ENCODE measurements around the gene KCNMB4. TPM values are rescaled to one million over a fixed set of nuclear protein-coding genes. Genes with fewer than 3 reads are reported as not detected.

Gene KCNMB4
- total RNA-seq, 3 donors from 2014 or later: 0.98 to 1.5 (median 1.4) TPM

DNA sequence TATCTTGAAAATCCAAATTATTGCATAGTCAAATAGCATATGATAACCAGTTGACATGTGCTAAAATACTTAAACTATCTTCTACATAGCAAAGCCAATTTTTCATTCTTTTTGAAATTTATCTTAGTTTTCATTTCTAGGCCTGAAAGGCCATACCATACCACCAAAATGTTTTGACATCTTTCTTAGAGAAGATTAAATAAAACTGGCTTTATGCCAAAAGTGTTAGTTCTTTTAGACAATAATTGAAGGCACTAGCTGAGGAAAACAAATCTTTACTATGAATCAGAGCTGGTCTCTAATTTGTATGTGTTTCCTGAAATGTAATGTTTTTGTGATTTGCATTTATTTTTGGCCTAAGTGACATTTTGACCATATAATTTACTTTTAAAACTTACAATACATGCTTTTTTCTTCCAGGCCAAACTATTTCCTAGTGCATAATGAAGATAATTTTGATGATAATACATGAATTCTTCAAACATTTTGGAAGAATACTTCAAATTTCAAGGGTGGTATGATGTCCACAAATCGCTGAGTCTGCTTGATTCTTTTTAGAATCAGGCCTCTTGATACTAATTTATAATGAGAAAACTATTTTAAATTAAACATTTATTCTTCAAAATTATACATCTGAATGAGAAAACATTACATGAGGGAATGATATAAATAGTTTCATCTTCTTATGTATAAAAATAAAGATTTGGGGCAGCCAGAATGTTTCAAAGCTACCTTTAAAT, 6.5 kb upstream of the KCNMB4 start:
- TF ChIP-seq POLR2AphosphoS5 (IDR thresholded peaks at IDR 0.05): no peak
- TF ChIP-seq CTCF (IDR thresholded peaks at IDR 0.05): no peak
- no peak for TF ChIP-seq POLR2A (IDR thresholded peaks at IDR 0.05)
- H3K27ac ChIP-seq: no peak overlapping the region
- H3K36me3 ChIP-seq: no peaks in the 10 kb centered on the region
- no peak overlapping the region for H3K4me3 ChIP-seq
- no peaks in the 10 kb centered on the region for H3K4me1 ChIP-seq
- no peak for DNase-seq (ENCODE audit: low spot score in 2 of 2)
- no peaks in the 10 kb centered on the region for H3K27me3 ChIP-seq
- no peaks in the 10 kb centered on the region for H3K9me3 ChIP-seq
- intact Hi-C loops (cut with DNase I; ENCODE audit: low total_unique reads): loop anchor here (5.0 kb wide), 1 partner anchor 668 kb away; no protein-coding TSS in a partner anchor

GRCh38 chr12:70360218-70360617, 5.9 kb upstream of the KCNMB4 start:
- intact Hi-C loops (cut with DNase I; ENCODE audit: low total_unique reads): no loop called here

DNA sequence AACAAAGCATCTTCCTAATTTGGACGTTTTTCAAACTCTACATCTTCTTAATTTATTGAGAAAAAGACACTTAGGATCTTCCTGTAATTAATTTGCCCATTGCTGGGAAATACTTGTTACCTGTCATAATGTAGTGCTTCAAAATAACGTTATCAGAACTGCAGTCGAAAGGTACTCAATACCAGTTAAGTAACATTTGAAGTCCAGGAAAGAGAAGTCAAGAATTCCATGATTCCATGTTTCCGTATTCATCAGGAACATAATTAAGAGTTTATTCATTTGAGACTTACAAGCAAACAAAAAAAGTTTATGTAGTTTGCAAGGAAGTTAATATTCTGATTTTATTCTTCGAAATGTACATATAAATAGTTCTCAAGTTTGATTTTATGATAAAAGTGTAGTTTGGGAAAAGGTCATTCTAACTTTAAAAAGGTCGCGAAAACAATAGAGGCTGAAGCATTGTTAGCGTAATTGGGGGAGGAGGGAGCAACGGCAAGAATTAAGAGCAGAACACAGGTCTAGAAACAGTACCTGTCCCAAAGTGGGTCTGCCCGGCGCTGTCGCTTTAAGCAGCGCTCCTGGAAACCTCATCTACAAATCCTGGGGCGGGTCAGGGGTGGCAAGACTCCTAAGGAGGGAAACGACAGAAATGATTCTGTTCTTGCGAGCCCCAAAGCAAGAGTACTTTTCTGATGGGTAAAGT, 1.2 kb upstream of the KCNMB4 start:
- intact Hi-C loops (cut with DNase I; ENCODE audit: low total_unique reads): no loop called here
- H3K4me3 ChIP-seq: peak overlapping the region; percentile 71 to 88 (median 79)
- no peak for TF ChIP-seq CTCF (IDR thresholded peaks at IDR 0.05)
- TF ChIP-seq POLR2AphosphoS5 (IDR thresholded peaks at IDR 0.05): no peak
- TF ChIP-seq POLR2A (IDR thresholded peaks at IDR 0.05): no peak
- H3K27me3 ChIP-seq: no peaks in the 10 kb centered on the region
- H3K36me3 ChIP-seq: no peaks in the 10 kb centered on the region
- DNase-seq (ENCODE audit: low spot score in 2 of 2): no peak
- no peak overlapping the region for H3K27ac ChIP-seq
- no peaks in the 10 kb centered on the region for H3K9me3 ChIP-seq
- H3K4me1 ChIP-seq: peaks cover 0 to 8% of the 10 kb centered on the region in 2 donors

More at GRCh38 chr12:70360218-70360617, 5.9 kb upstream of the KCNMB4 start:
- no peaks in the 10 kb centered on the region for H3K27me3 ChIP-seq
- H3K4me1 ChIP-seq: peaks cover 0 to 4% of the 10 kb centered on the region in 2 donors
- H3K4me3 ChIP-seq: no peak overlapping the region
- H3K27ac ChIP-seq: no peak overlapping the region
- no peak for TF ChIP-seq POLR2AphosphoS5 (IDR thresholded peaks at IDR 0.05)
- TF ChIP-seq POLR2A (IDR thresholded peaks at IDR 0.05): no peak
- TF ChIP-seq CTCF (IDR thresholded peaks at IDR 0.05): no peak
- no peaks in the 10 kb centered on the region for H3K9me3 ChIP-seq
- no peak for DNase-seq (ENCODE audit: low spot score in 2 of 2)
- no peaks in the 10 kb centered on the region for H3K36me3 ChIP-seq

DNA sequence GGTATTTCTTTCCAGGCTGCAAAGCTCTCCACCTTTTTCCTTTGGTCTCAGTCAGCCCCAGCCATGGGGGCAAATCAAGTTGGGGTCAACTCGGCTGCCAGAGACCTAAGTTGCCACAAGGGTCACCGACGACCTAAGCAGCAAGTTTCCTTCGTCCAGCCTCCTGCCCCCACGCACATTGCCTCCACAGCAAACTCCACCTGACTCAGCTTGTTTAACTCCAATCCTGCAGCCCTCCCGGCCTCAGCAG, 767 bp upstream of the KCNMB4 start:
- no peaks in the 10 kb centered on the region for H3K36me3 ChIP-seq
- intact Hi-C loops (cut with DNase I; ENCODE audit: low total_unique reads): no loop called here
- DNase-seq (ENCODE audit: low spot score in 2 of 2): no peak
- no peak overlapping the region for H3K27ac ChIP-seq
- TF ChIP-seq POLR2AphosphoS5 (IDR thresholded peaks at IDR 0.05) (no peak), POLR2A (IDR thresholded peaks at IDR 0.05) (no peak), CTCF (IDR thresholded peaks at IDR 0.05) (no peak)
- no peaks in the 10 kb centered on the region for H3K27me3 ChIP-seq
- H3K4me1 ChIP-seq: peaks cover 0 to 8% of the 10 kb centered on the region in 2 donors
- H3K4me3 ChIP-seq: peak overlapping the region; percentile 71 to 88 (median 79)
- no peaks in the 10 kb centered on the region for H3K9me3 ChIP-seq

DNA sequence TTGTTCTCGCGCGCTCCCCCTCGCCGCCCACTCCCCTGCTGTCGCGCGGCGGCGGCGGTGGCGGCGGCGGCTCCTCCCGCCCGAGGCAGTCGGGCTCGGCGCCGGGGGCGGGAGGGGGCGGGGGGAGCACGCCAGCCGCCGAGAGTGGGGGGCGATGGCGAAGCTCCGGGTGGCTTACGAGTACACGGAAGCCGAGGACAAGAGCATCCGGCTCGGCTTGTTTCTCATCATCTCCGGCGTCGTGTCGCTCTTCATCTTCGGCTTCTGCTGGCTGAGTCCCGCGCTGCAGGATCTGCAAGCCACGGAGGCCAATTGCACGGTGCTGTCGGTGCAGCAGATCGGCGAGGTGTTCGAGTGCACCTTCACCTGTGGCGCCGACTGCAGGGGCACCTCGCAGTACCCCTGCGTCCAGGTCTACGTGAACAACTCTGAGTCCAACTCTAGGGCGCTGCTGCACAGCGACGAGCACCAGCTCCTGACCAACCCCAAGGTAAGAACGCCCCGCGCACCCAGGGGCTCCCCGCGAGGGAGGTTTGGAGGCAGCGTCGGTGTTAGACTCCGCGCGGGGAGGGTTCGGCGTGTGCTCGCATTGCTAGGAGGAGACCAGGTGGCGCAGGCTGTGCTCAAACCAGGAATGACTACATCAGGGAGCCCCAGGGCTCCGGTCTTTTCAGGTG, 629 bp downstream of the KCNMB4 start:
- Histone ChIP-seq H3K27ac (peak overlapping the region in 1 of 2 donors; percentile 21), H3K4me3 (peak overlapping the region; percentile 71 to 88 (median 79)), H3K27me3 (no peaks in the 10 kb centered on the region), H3K9me3 (no peaks in the 10 kb centered on the region), H3K36me3 (no peaks in the 10 kb centered on the region), H3K4me1 (peaks cover 0 to 8% of the 10 kb centered on the region in 2 donors)
- intact Hi-C loops (cut with DNase I; ENCODE audit: low total_unique reads): no loop called here
- DNase-seq (ENCODE audit: low spot score in 2 of 2): no peak
- TF ChIP-seq POLR2AphosphoS5 (IDR thresholded peaks at IDR 0.05) (no peak), POLR2A (IDR thresholded peaks at IDR 0.05) (no peak), CTCF (IDR thresholded peaks at IDR 0.05) (no peak)
